Activated CD8-positive, alpha-beta T cell treated with anti-CD3 and anti-CD28 coated beads for 36 hours (primary cell): ENCODE measurements around the gene XRRA1. TPM values are rescaled to one million over a fixed set of nuclear protein-coding genes. Genes with fewer than 3 reads are reported as not detected.
A peak's percentile ranks its signal among the peaks of the same experiment; 100 is the strongest.
"Not testable (repeated sequence)": the region's sequence is repeated elsewhere in the genome, so short reads cannot be mapped to it uniquely, and the experiment has no call there.

Experiments
- ATAC-seq: fragments of 200-7000 bp; cut with Tn5 transposase; one replicate; pipeline ENCODE4 v1.10.0; 2021; ENCODE audit warnings: mild to moderate bottlenecking, moderate library complexity
- CTCF ChIA-PET: fragments of 350-600 bp; sonication (Branson Sonifier 250); formaldehyde crosslinking; loops from one replicate; lab custom pipeline; 2021; ENCODE audit warnings: antibody characterized with exemption; lab: Charles Lee
- POLR2A ChIA-PET: fragments of 350-600 bp; sonication (Branson Sonifier 250); formaldehyde crosslinking; loops from one replicate; lab custom pipeline; 2021; ENCODE audit warnings: antibody characterized with exemption; lab: Charles Lee
- DNase-seq: peaks from one replicate; pipeline ENCODE4 v3.0.0-alpha.2; 2020
- H3K27ac Mint-ChIP-seq: one replicate; pipeline ENCODE4 v1.8.0; 2021; ENCODE audit warnings: mild to moderate bottlenecking, mixed read lengths
- H3K27me3 Mint-ChIP-seq: one replicate; pipeline ENCODE4 v1.8.0; 2021; ENCODE audit warnings: mixed read lengths
- H3K36me3 Mint-ChIP-seq: one replicate; pipeline ENCODE4 v1.8.0; 2021; ENCODE audit warnings: low read depth, mixed read lengths
- H3K4me1 Mint-ChIP-seq: one replicate; pipeline ENCODE4 v1.8.0; 2021; ENCODE audit warnings: low read depth, mixed read lengths
- H3K4me3 Mint-ChIP-seq: one replicate; pipeline ENCODE4 v1.8.0; 2021; ENCODE audit warnings: mild to moderate bottlenecking, moderate library complexity, mixed read lengths
- H3K9me3 Mint-ChIP-seq: one replicate; pipeline ENCODE4 v1.8.0; 2021; ENCODE audit warnings: mixed read lengths
- intact Hi-C: fragments of 100-400 bp; cut with micrococcal nuclease; formaldehyde crosslinking; loops from one replicate; pipeline ENCODE4 v1.10.0; 2022
- total RNA-seq, 2 experiments: library from RNA; stranded (reverse); gene quantifications; one replicate each; pipeline ENCODE4 v1.2.3, GENCODE V29; 2021
- TF ChIP-seq, protein P1 (sequence below): fragments of 200-600 bp; IDR thresholded peaks from one replicate; pipeline ENCODE4 v1.8.0; 2022; ENCODE audit warnings: antibody characterized with exemption, mild to moderate bottlenecking

XRRA1 gene
- total RNA-seq, 2 experiments from 2014 or later, result 19.0 to 19.3 TPM

DNA sequence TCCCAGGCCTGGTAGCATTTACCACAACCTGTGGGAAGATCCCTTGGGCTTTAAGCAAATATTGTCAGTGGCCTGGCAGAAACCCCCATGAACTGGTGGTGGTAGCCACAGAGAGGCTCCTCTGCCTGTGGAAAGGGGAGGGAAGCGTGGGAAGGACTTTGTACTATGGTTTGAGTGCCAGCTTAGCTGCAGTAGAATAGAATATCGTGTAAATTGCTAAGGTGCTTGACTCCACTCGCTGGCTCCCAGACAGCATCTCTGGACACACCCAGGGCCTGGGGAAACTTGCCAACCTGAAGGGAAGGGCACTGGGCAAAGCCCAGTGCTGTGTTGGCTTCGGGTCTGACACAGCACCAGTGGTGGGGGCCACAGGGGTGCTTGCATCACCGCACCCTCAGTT, 52.6 kb downstream of the XRRA1 start:
- ChIA-PET POLR2A (no interaction called here), CTCF (no interaction called here)
- intact Hi-C loops, result no loop called here
- H3K9me3 Mint-ChIP-seq, result peaks cover 15% of the 10 kb centered on the region
- peaks cover 74% of the 10 kb centered on the region for H3K36me3 Mint-ChIP-seq
- H3K4me1 Mint-ChIP-seq, result no peaks in the 10 kb centered on the region
- H3K27ac Mint-ChIP-seq, result no peak overlapping the region
- TF ChIP-seq, protein P1, sequence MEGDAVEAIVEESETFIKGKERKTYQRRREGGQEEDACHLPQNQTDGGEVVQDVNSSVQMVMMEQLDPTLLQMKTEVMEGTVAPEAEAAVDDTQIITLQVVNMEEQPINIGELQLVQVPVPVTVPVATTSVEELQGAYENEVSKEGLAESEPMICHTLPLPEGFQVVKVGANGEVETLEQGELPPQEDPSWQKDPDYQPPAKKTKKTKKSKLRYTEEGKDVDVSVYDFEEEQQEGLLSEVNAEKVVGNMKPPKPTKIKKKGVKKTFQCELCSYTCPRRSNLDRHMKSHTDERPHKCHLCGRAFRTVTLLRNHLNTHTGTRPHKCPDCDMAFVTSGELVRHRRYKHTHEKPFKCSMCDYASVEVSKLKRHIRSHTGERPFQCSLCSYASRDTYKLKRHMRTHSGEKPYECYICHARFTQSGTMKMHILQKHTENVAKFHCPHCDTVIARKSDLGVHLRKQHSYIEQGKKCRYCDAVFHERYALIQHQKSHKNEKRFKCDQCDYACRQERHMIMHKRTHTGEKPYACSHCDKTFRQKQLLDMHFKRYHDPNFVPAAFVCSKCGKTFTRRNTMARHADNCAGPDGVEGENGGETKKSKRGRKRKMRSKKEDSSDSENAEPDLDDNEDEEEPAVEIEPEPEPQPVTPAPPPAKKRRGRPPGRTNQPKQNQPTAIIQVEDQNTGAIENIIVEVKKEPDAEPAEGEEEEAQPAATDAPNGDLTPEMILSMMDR, result no peak
- no peak for DNase-seq
- ATAC-seq, result no peak
- H3K27me3 Mint-ChIP-seq, result no peaks in the 10 kb centered on the region
- H3K4me3 Mint-ChIP-seq, result no peak overlapping the region

DNA sequence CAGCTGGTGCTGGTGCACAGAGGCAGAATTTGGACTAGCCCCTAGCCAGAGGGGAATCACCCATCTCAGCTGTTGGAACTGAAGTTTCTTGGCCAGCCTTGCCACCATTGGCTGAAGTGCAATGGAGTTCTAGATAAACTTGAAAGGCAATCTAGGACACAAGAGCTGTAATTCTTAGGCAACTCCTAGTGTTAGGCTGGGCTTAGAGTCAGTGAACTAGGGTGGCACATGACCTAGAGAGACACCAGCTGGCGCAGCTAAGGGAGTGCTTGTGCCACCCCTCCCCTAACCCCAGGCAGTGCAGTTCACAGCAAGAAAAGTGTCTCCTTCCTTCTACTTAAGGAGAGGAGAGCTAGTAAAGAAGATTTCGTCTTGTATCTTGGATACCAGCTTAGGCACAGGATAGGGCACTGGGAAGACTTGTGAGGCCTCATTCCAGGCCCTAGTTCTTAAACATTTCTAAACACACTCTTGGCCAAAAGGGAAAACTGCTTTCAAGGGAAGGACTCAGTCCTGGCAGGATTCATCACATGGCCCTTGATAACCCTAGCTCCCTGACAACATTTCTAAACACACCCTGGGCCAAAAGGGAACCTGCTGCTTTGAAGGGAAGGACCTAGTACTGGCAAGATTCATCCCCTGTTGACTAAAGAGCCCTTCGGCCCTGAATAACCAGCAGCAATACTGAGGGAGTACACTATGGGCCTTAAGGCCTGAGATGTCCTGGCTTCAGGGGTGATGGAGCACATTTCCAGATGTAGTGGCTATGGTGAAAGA, 53.4 kb downstream of the XRRA1 start:
- no peaks in the 10 kb centered on the region for H3K27me3 Mint-ChIP-seq
- no peak overlapping the region for H3K27ac Mint-ChIP-seq
- H3K9me3 Mint-ChIP-seq, result peaks cover 14% of the 10 kb centered on the region
- H3K4me3 Mint-ChIP-seq, result no peak overlapping the region
- DNase-seq, result no peak
- intact Hi-C loops, result no loop called here
- ATAC-seq, result no peak
- H3K36me3 Mint-ChIP-seq, result peaks cover 72% of the 10 kb centered on the region
- no peaks in the 10 kb centered on the region for H3K4me1 Mint-ChIP-seq
- ChIA-PET CTCF (interaction anchor here (0.7 kb wide), 1 partner anchor 10 kb away, joined by 3 read pairs; no protein-coding TSS in a partner anchor), POLR2A (no interaction called here)
- TF ChIP-seq, protein P1, result no peak

DNA sequence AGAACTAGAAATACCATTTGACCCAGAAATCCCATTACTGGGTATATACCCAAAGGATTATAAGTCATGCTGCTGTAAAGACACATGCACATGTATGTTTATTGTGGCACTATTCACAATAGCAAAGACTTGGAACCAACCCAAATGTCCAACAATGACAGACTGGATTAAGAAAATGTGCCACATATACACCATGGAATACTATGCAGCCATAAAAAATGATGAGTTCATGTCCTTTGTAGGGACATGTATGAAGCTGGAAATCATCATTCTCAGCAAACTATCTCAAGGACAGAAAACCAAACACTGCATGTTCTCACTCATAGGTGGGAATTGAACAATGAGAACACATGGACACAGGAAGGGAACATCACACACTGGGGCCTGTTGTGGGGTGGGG, 55.9 kb downstream of the XRRA1 start:
- H3K27me3 Mint-ChIP-seq, POLR2A ChIA-PET, intact Hi-C loops, H3K27ac Mint-ChIP-seq, H3K4me3 Mint-ChIP-seq, DNase-seq, ATAC-seq, H3K4me1 Mint-ChIP-seq, CTCF ChIA-PET: not testable (repeated sequence)
- H3K36me3 Mint-ChIP-seq, result peaks cover 81% of the 10 kb centered on the region
- peaks cover 21% of the 10 kb centered on the region for H3K9me3 Mint-ChIP-seq

DNA sequence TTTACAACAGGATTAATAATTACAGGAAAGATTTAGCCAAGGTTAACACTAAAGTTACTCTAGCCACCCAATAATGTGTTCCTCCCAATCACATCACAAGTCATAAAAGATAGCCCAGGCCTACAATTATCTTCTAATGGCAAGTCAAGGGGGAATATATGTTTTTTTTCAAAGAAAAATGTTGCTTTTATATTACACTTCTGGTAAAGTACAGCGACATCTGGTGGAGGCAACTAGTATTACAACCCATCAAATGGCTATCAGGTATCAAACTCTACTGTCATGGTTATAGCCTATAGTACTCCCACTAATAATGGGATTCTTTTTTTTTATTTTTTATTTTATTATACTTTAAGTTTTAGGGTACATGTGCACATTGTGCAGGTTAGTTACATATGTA, 71.8 kb downstream of the XRRA1 start:
- Mint-ChIP-seq H3K9me3 (peaks cover 27% of the 10 kb centered on the region), H3K4me3 (no peak overlapping the region), H3K27ac (no peak overlapping the region), H3K27me3 (no peaks in the 10 kb centered on the region), H3K4me1 (no peaks in the 10 kb centered on the region), H3K36me3 (peaks cover 47% of the 10 kb centered on the region)
- DNase-seq, result peak; percentile 52
- TF ChIP-seq, protein P1, result peak; percentile 71
- ChIA-PET CTCF (no interaction called here), POLR2A (no interaction called here)
- intact Hi-C loops, result no loop called here
- ATAC-seq, result no peak

DNA sequence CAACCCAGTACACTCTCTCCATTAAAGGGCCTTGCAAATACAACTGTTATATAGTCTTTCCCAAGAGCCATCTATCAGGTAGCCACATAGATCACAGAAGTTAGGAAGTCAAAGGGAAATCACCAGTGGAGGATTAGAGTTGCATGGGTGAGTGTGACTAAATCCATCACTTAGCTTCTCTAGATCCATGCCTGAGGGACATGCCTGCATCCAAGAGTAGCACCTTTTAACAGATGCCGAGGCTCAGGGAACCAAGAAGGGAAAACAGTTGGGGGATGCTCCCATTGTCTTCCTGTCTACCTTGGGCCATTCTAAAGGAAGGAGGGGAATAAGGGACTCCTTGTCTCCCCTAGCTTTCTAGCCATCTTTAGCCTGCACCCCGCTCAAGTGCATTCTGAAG, 77.9 kb downstream of the XRRA1 start:
- Mint-ChIP-seq H3K4me3 (no peak overlapping the region), H3K4me1 (no peaks in the 10 kb centered on the region), H3K27me3 (no peaks in the 10 kb centered on the region), H3K9me3 (peaks cover 69% of the 10 kb centered on the region), H3K36me3 (peaks cover 92% of the 10 kb centered on the region), H3K27ac (no peak overlapping the region)
- ChIA-PET CTCF (interaction anchor here (0.9 to 1.7 kb wide), 3 partner anchors 117 to 169 kb away, joined by 3 to 16 read pairs (median 3); no protein-coding TSS in a partner anchor), POLR2A (interaction anchor here (1.1 kb wide), 1 partner anchor 15 kb away, joined by 5 read pairs; no protein-coding TSS in a partner anchor)
- DNase-seq, result no peak
- no peak for ATAC-seq
- intact Hi-C loops, result no loop called here
- TF ChIP-seq, protein P1, result no peak
